K562 (cell line): ENCODE data around the gene SLC5A12. TPM values are rescaled to one million over a fixed set of nuclear protein-coding genes. Genes with fewer than 3 reads are reported as not detected.

Experiments used
- ATAC-seq: fragments of 200-7000 bp; cut with Tn5 transposase; 3 replicates; pipeline ENCODE4 v1.9.1; 2020; ENCODE audit warnings: moderate library complexity
- BruUV-seq: library from RNA; stranded (reverse); fragments of 400-500 nt; replicated peaks from 2 replicates; lab custom pipeline; 2021; lab: Mats Ljungman, UMichigan
- CTCF ChIA-PET: fragments of 300-600 bp; formaldehyde crosslinking; extraction: SDS; loops from one replicate; lab custom pipeline; 2021; ENCODE audit warnings: low intra/inter-chr PET ratio; lab: Yijun Ruan, JAX
- POLR2A ChIA-PET: fragments of 300-600, 350-650 bp; sonication (Branson Sonifier 250); formaldehyde crosslinking; extraction: SDS; loops from one replicate; lab custom pipeline; 2021; ENCODE audit warnings: antibody characterized with exemption, inconsistent platforms; lab: Yijun Ruan, JAX
- DNase-seq, 4 experiments: peaks; one replicate each; pipeline versions ENCODE4 v3.0.0 to v3.0.0-alpha.2; 2011 to 2018; ENCODE audit warnings: low spot score in 3 of 4, mixed read lengths in 3 of 4; ENCODE audit errors: extremely low read depth in 1 of 4
- FAIRE-seq: peaks from 2 replicates; lab custom pipeline; 2011; peaks lifted over from hg19 to GRCh38; lab: Jason Lieb, UNC
- H2AFZ ChIP-seq: 2 replicates; pipeline ENCODE4 v1.6.0; 2011; ENCODE audit warnings: low read depth, low read length, control low read depth, inconsistent platforms
- H3K27ac ChIP-seq: fragments of 200-600 bp; 3 replicates; pipeline ENCODE4 v1.8.0; 2011; ENCODE audit warnings: low read depth, mild to moderate bottlenecking, control low read depth, inconsistent platforms, low read length, moderate library complexity, mixed read lengths; ENCODE audit errors: extremely low read depth
- H3K27me3 ChIP-seq, 2 experiments: fragments of 300-600 bp in 1 of 2; 2 replicates in 1 of 2; 3 replicates in 1 of 2; pipeline versions ENCODE4 v1.6.0 to v1.8.0; 2011; ENCODE audit warnings: inconsistent platforms in 2 of 2, low read length in 2 of 2, mild to moderate bottlenecking in 1 of 2, mixed read lengths in 1 of 2, moderate library complexity in 1 of 2; ENCODE audit not compliant: control insufficient read depth in 2 of 2, insufficient read depth in 2 of 2
- H3K36me3 ChIP-seq: fragments of 300-600 bp; 3 replicates; pipeline ENCODE4 v1.8.0; 2011; ENCODE audit warnings: mild to moderate bottlenecking, low read length, inconsistent platforms; ENCODE audit not compliant: control insufficient read depth, insufficient read depth
- H3K4me1 ChIP-seq, 2 experiments: fragments of 200-600 bp in 1 of 2; replicated peaks in 1 of 2; 2 replicates in 1 of 2; 3 replicates in 1 of 2; pipeline versions ENCODE4 v1.5.1 to v1.8.0; 2011; ENCODE audit warnings: inconsistent platforms in 2 of 2, low read length in 2 of 2, mild to moderate bottlenecking in 1 of 2, mixed read lengths in 1 of 2, moderate library complexity in 1 of 2; ENCODE audit not compliant: control insufficient read depth in 2 of 2, insufficient read depth in 2 of 2
- H3K4me2 ChIP-seq: 2 replicates; pipeline ENCODE4 v1.6.1; 2011; ENCODE audit warnings: low read length, control low read depth, inconsistent platforms, mixed read lengths; ENCODE audit not compliant: insufficient read depth
- H3K4me3 ChIP-seq: fragments of 200-600 bp; sonication (generic), shearing (Covaris generic); 2 replicates; pipeline ENCODE4 v1.5.1; 2016; ENCODE audit warnings: control low read depth, inconsistent platforms
- H3K79me2 ChIP-seq: fragments of 200-600 bp; 3 replicates; pipeline ENCODE4 v1.8.0; 2011; ENCODE audit warnings: low read length, inconsistent platforms; ENCODE audit not compliant: control insufficient read depth, insufficient read depth
- H3K9ac ChIP-seq, 2 experiments: 2 replicates each; pipeline versions ENCODE4 v1.6.0 to v1.6.1; 2011; ENCODE audit warnings: low read depth in 2 of 2, low read length in 2 of 2, control low read depth in 1 of 2, inconsistent platforms in 1 of 2, mild to moderate bottlenecking in 1 of 2, mixed read lengths in 1 of 2; ENCODE audit not compliant: insufficient read depth in 1 of 2
- H3K9me1 ChIP-seq: one replicate; pipeline ENCODE4 v1.6.0; 2011; ENCODE audit warnings: inconsistent platforms, mild to moderate bottlenecking, low read length, moderate library complexity; ENCODE audit not compliant: control insufficient read depth, insufficient read depth
- H3K9me3 ChIP-seq: replicated peaks from 2 replicates; pipeline ENCODE4 v1.5.1; 2011; ENCODE audit warnings: low read depth, low read length, inconsistent platforms; ENCODE audit not compliant: control insufficient read depth, insufficient read depth
- H4K20me1 ChIP-seq: replicated peaks from 2 replicates; pipeline ENCODE4 v1.6.1; 2011; ENCODE audit warnings: low read length, inconsistent platforms, mixed read lengths; ENCODE audit not compliant: control insufficient read depth, insufficient read depth
- CBFA2T3 ChIP-seq: fragments of 450-650 bp; IDR thresholded peaks from 2 replicates; pipeline ENCODE4 v1.6.1; 2017
- PML ChIP-seq: IDR thresholded peaks from 2 replicates; pipeline ENCODE4 v1.6.1; 2012; ENCODE audit warnings: low read length, inconsistent platforms
- RUNX1 ChIP-seq: sonication (generic); IDR thresholded peaks from 2 replicates; pipeline ENCODE4 v1.6.1; 2016; ENCODE audit warnings: antibody characterized with exemption, low read depth
- SMAD4 ChIP-seq: fragments of 250-450 bp; sonication (Bioruptor Pico); conservative IDR thresholded peaks from 2 replicates; pipeline ENCODE4 v1.8.0; 2021; ENCODE audit warnings: inconsistent platforms, mild to moderate bottlenecking, moderate library complexity
- WGBS: fragments of 100-300 bp; shearing (Covaris generic); methylation state at CpG from one replicate; pipeline ENCODE4 v1.1.6; 2016; ENCODE audit warnings: low coverage, mixed read lengths; ENCODE audit not compliant: insufficient coverage; ENCODE audit errors: missing lambda C conversion rate; 5-methylcytosine and 5-hydroxymethylcytosine counted together
- in situ Hi-C: fragments of 300-500 bp; cut with MboI; formaldehyde crosslinking; loops from 4 replicates; pipeline ENCODE4 v1.15.0; 2018; ENCODE audit warnings: inconsistent platforms, mixed read lengths
- intact Hi-C: fragments of 100-400 bp; cut with micrococcal nuclease; formaldehyde crosslinking; loops from 2 replicates; pipeline ENCODE4 v1.14.2; 2022
- polyA plus RNA-seq, 8 experiments: library from polyadenylated mRNA; depleted of rRNA in 4 of 8; stranded (reverse) in 5 of 8; unstranded in 3 of 8; fragments of >200 nt; fragmentation: Nextera tagmentation in 2 of 8; fragmentation: Illumina TruSeq in 1 of 8; extraction: Ambion mirVana in 2 of 8; extraction: Trizol in 1 of 8; gene quantifications; 2 replicates each; pipeline versions ENCODE4 v1.2.1 to v1.2.3, GENCODE V29; 2011 to 2014; ENCODE audit warnings: inconsistent platforms in 1 of 8, missing spikeins in 1 of 8
- total RNA-seq, 7 experiments: library from RNA; depleted of rRNA in 6 of 7; stranded (reverse); fragments of >200 nt in 6 of 7; fragmentation: Illumina TruSeq in 2 of 7; extraction: Trizol in 2 of 7; gene quantifications; 2 replicates each; pipeline versions ENCODE4 v1.2.1 to v1.2.3, GENCODE V29; 2011 to 2021; ENCODE audit warnings: low replicate concordance in 1 of 7
- TF ChIP-seq, protein P1 (sequence below): fragments of 200-600 bp; sonication (generic); IDR thresholded peaks from one replicate; pipeline ENCODE4 v1.6.1; 2012; ENCODE audit warnings: mild to moderate bottlenecking, low read depth, low read length, inconsistent platforms

Gene SLC5A12
- total and polyA plus RNA-seq, 9 of the 15 experiments (the other 6 are each of a cell fraction or from before 2014, with no cell fraction given): 0.03 to 0.16 (median 0.06) TPM; not detected in 5

DNA sequence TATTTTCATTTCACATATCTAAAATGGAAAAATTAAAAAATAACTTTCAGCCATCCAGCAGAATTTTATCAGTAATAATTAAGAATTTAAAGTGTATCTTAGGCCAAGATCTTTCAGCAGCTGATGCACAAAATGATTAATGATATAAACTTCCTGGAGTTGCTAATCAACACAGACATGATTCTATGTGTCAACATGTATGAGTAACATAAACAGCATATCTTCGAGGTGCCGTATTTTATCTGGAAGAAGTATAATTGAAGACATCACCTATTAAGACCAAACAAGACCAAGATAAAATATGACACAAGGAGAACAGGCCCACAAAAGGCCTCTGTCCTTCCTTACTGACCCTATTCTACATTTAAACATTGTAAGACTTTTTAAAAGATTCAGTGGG is 45.2 kb downstream of the SLC5A12 start:
- Histone ChIP-seq H3K36me3 (no peaks in the 10 kb centered on the region), H3K27ac (no peak overlapping the region), H4K20me1 (no peaks in the 10 kb centered on the region), H3K4me2 (no peak overlapping the region), H3K9me1 (no peaks in the 10 kb centered on the region), H3K27me3 (no peaks in the 10 kb centered on the region), H2AFZ (no peak overlapping the region), H3K79me2 (no peaks in the 10 kb centered on the region), H3K4me3 (no peak overlapping the region), H3K9me3 (no peaks in the 10 kb centered on the region), H3K4me1 (no peaks in the 10 kb centered on the region), H3K9ac (no peak overlapping the region)
- FAIRE-seq (no peak), ATAC-seq (no peak), DNase-seq (no peak)
- ChIA-PET POLR2A (no interaction called here), CTCF (no interaction called here)
- intact Hi-C loops (no loop called here), in situ Hi-C loops (no loop called here)
- WGBS: 0% methylated on average over 2 of the region's 2 CpGs
- BruUV-seq: no TSS peak
- TF ChIP-seq SMAD4: no peak
- no peak for TF ChIP-seq RUNX1

DNA sequence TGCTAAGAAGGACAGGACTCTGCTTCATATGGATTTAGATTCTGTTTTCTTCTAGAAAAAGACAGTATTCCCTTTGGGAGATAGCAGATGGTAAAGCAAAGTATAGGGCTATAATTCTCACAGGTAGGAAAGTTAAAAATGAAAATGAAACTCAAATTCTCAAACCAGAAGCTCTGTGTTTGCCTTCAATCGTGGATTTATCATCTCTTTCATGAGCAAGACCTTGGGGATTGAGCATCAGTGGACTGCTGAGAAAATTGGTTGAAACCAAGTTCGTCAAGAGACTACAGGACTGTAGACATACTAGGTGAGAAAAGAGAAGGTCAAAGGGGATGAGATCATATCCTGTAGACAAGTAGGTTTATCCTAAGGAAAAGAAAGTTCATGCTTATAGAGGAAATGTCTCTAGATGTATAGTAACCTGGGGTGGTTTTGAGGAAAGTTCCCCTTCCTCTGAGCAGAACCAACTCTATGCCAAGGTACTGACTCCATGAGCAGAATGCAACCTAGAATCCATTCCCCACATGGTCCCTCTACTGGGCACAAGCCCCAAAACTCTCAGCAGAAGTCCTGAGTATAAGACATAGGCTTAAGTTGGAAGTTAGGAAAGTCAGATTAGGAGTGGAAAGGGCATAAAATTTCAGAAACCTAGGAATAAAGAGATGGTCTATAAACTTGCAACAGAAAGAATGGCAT is 46.5 kb downstream of the SLC5A12 start:
- Histone ChIP-seq H3K4me2 (no peak overlapping the region), H2AFZ (no peak overlapping the region), H3K9ac (no peak overlapping the region), H3K4me1 (no peaks in the 10 kb centered on the region), H4K20me1 (no peaks in the 10 kb centered on the region), H3K9me1 (no peaks in the 10 kb centered on the region), H3K79me2 (no peaks in the 10 kb centered on the region), H3K36me3 (no peaks in the 10 kb centered on the region), H3K27me3 (no peaks in the 10 kb centered on the region), H3K9me3 (no peaks in the 10 kb centered on the region), H3K27ac (no peak overlapping the region), H3K4me3 (no peak overlapping the region)
- ChIA-PET POLR2A (no interaction called here), CTCF (no interaction called here)
- FAIRE-seq (no peak), ATAC-seq (no peak), DNase-seq (no peak)
- no TSS peak for BruUV-seq
- in situ Hi-C loops (no loop called here), intact Hi-C loops (no loop called here)
- WGBS: 0% methylated on average over 2 of the region's 2 CpGs
- TF ChIP-seq PML (no peak), CBFA2T3 (no peak)
- TF ChIP-seq, protein P1, sequence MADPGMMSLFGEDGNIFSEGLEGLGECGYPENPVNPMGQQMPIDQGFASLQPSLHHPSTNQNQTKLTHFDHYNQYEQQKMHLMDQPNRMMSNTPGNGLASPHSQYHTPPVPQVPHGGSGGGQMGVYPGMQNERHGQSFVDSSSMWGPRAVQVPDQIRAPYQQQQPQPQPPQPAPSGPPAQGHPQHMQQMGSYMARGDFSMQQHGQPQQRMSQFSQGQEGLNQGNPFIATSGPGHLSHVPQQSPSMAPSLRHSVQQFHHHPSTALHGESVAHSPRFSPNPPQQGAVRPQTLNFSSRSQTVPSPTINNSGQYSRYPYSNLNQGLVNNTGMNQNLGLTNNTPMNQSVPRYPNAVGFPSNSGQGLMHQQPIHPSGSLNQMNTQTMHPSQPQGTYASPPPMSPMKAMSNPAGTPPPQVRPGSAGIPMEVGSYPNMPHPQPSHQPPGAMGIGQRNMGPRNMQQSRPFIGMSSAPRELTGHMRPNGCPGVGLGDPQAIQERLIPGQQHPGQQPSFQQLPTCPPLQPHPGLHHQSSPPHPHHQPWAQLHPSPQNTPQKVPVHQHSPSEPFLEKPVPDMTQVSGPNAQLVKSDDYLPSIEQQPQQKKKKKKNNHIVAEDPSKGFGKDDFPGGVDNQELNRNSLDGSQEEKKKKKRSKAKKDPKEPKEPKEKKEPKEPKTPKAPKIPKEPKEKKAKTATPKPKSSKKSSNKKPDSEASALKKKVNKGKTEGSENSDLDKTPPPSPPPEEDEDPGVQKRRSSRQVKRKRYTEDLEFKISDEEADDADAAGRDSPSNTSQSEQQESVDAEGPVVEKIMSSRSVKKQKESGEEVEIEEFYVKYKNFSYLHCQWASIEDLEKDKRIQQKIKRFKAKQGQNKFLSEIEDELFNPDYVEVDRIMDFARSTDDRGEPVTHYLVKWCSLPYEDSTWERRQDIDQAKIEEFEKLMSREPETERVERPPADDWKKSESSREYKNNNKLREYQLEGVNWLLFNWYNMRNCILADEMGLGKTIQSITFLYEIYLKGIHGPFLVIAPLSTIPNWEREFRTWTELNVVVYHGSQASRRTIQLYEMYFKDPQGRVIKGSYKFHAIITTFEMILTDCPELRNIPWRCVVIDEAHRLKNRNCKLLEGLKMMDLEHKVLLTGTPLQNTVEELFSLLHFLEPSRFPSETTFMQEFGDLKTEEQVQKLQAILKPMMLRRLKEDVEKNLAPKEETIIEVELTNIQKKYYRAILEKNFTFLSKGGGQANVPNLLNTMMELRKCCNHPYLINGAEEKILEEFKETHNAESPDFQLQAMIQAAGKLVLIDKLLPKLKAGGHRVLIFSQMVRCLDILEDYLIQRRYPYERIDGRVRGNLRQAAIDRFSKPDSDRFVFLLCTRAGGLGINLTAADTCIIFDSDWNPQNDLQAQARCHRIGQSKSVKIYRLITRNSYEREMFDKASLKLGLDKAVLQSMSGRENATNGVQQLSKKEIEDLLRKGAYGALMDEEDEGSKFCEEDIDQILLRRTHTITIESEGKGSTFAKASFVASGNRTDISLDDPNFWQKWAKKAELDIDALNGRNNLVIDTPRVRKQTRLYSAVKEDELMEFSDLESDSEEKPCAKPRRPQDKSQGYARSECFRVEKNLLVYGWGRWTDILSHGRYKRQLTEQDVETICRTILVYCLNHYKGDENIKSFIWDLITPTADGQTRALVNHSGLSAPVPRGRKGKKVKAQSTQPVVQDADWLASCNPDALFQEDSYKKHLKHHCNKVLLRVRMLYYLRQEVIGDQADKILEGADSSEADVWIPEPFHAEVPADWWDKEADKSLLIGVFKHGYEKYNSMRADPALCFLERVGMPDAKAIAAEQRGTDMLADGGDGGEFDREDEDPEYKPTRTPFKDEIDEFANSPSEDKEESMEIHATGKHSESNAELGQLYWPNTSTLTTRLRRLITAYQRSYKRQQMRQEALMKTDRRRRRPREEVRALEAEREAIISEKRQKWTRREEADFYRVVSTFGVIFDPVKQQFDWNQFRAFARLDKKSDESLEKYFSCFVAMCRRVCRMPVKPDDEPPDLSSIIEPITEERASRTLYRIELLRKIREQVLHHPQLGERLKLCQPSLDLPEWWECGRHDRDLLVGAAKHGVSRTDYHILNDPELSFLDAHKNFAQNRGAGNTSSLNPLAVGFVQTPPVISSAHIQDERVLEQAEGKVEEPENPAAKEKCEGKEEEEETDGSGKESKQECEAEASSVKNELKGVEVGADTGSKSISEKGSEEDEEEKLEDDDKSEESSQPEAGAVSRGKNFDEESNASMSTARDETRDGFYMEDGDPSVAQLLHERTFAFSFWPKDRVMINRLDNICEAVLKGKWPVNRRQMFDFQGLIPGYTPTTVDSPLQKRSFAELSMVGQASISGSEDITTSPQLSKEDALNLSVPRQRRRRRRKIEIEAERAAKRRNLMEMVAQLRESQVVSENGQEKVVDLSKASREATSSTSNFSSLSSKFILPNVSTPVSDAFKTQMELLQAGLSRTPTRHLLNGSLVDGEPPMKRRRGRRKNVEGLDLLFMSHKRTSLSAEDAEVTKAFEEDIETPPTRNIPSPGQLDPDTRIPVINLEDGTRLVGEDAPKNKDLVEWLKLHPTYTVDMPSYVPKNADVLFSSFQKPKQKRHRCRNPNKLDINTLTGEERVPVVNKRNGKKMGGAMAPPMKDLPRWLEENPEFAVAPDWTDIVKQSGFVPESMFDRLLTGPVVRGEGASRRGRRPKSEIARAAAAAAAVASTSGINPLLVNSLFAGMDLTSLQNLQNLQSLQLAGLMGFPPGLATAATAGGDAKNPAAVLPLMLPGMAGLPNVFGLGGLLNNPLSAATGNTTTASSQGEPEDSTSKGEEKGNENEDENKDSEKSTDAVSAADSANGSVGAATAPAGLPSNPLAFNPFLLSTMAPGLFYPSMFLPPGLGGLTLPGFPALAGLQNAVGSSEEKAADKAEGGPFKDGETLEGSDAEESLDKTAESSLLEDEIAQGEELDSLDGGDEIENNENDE: no peak
